ENCODE data around the gene FNDC3A.

DNA sequence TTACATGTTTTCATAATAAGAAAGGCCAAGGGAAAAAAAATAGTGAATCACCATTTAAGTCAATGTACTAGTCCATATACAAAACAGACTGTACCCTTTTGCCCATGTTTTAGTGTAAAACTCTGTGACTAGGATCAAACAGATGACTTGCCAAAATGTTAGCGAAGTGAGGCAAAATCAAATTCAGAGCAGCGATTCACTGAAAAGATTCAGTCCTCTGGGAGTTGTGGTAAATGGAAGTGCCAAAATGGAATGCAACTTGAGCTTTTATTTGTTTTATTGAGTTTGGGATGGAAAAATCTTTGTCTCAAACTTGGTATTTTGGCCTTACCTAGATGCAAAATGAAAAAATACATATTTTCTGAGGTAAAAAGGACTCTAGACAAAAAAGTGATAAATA, 281.1 kb downstream of the FNDC3A start:
- TF ChIP-seq POLR2AphosphoS5 (IDR thresholded peaks at IDR 0.05; ENCODE audit: low read depth, low read length) (no peak), POLR2A (IDR thresholded peaks at IDR 0.05; ENCODE audit: low read depth, low read length) (no peak), TAF1 (IDR thresholded peaks at IDR 0.05; ENCODE audit: low read depth, low read length) (no peak), SPI1 (IDR thresholded peaks at IDR 0.05; ENCODE audit: low read depth, low read length) (no peak)
